HG03354 (cell line): ENCODE data around the gene PTX4.

Experiments used
- ATAC-seq: cut with Tn5 transposase; IDR thresholded peaks from one replicate; pipeline ENCODE4 v1.9.1; 2021; ENCODE audit warnings: mild to moderate bottlenecking; ENCODE audit not compliant: unreplicated experiment, poor library complexity, severe bottlenecking

PTX4 gene, protein sequence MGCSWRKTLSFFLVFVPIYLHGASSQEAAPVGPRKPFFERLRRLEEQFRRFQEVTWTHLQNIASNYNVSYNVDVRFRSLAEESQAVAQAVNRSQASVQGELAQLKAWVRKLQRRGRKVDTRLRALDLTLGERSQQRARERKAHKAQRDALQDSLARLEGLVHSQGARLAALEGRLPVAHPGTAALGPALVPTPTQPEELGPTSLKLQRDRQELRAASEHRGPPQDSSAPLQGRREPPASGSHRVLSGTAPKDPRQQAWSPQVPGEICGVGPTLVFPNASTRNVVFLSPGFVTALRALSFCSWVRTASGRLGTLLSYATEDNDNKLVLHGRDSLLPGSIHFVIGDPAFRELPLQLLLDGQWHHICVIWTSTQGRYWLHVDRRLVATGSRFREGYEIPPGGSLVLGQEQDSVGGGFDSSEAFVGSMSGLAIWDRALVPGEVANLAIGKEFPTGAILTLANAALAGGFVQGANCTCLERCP

DNA sequence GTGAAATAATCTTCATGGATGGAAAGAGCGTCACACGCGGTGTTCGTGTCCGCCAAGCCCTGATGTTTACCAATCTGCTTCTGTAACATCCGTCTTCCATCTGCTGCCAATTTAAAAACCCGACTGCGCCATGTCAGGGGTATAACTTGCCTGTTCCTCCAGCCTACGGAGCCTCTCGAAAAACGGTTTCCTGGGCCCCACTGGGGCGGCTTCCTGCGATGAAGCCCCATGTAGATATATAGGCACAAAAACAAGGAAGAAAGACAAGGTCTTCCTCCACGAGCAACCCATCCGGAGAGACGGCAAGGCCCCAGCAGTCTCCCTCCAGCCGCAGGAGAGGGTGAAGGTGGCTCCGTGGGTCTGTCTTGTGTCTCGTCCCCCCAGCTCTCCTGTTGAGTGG is at the start of gene PTX4:
TSS of gene PTX4 (minus strand) at position 326 of the 400 bp plus-strand sequence. CDS start at position 291, 35 bp downstream.
- ATAC-seq = no peak

DNA sequence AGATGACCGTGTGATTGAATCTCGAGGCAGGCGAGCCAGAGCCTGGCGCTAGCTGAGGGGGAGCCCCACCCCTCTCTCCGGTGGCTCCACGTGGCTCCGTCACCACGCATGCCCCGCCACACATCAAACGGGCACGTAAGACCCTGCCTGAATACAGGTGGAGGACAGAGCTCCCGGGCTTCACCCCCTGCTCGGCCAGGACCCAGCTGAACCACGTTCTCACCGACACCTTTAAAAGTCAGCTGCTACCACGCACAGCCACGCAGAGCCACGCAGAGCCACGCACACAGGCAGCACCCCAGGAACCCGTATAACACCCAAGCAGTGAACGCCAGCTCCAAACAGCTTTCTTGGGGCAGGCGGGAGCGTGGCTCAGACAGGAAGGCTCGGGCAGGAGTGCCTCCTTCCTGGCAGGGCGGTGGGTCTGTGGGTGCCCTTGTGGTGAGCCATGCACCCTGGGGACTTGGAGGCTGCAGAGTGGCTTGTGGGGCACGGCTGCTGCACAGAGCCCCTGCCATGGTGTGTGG is 49.1 kb upstream of the PTX4 start:
- no peak for ATAC-seq

DNA sequence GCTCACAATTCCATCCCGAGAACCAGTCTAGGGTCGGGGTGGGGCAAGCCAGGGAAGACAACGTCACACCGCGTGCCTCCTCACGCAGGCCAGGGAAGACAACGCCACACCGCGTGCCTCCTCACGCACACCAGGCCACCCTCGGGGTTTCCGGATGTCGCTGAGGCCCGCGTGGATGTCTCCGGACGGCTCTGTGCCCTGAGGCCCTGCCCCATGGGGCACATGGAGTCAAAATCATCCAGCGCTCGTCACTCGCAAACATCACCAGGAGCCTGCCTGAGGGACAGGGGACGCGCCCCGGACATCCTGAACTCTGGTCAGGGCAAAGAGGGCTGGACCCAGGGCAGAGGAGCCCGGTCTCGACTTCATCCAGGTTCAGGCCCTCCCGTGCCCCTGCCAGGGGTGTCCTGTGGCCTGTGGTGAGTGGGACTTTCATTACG is 48.4 kb upstream of the PTX4 start:
- no peak for ATAC-seq

- no peak for ATAC-seq
Measured at GRCh38 chr16:1536601-1537000, 47.9 kb upstream of the PTX4 start.

GRCh38 chr16:1535391-1536291 is 46.9 kb upstream of the PTX4 start:
- no peak for ATAC-seq

- ATAC-seq = no peak
Measured at GRCh38 chr16:1534021-1535020, 45.6 kb upstream of the PTX4 start.

GRCh38 chr16:1533443-1533951 is 44.8 kb upstream of the PTX4 start, which contains the start of gene TMEM204:
Gene TMEM204, plus strand, starts transcription at chr16:1533666. Its CDS starts 610 bp downstream, at chr16:1534276.
- ATAC-seq = no peak

GRCh38 chr16:1532771-1533170 is 44.0 kb upstream of the PTX4 start:
- ATAC-seq = no peak

DNA sequence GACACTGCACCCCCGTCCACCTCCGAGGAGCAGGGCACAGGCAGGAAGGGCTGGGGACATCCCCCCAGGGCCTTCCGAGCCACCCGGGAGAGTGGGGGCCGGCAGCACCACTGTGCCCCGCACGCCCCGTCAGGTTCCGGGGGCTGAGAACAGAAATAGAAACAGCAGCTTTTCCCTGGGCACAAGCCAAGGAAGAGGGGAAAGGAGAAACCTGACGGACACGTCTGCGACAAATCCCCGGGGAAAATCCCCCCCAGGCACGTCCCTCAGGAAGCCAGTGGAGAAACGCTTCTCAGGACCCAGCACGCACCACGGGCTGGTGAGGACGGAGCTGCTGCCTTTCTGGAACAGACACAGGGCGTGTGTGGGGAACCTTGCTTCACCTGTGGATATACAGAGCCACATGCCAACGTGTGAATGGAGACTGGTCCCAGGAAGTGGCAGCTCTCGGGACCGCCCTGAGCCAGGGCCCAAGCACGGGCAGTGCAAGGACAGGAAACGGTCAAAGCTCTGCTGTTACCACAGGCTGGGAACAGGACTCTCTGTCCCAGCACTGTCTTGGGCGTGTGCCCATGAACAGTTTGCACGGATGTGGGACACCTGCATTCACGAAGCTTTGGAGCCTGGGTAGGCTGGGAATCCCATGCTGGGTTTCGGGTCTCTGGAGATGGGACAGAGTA is 43.5 kb upstream of the PTX4 start:
- no peak for ATAC-seq

DNA sequence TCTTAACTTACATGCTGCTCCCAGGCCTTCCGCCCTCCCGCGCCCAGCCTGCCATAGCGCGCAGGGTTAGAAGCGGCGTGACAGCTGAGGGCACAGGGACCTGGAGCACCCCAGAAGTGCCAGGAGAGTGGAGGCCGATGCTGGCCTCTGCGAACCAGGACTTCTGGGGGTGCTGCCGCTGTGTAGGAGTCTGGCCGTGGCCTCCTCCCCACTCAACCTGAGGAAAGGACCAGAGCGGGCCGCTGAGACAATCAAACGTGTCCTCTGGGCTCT is 42.8 kb upstream of the PTX4 start:
- ATAC-seq = no peak

DNA sequence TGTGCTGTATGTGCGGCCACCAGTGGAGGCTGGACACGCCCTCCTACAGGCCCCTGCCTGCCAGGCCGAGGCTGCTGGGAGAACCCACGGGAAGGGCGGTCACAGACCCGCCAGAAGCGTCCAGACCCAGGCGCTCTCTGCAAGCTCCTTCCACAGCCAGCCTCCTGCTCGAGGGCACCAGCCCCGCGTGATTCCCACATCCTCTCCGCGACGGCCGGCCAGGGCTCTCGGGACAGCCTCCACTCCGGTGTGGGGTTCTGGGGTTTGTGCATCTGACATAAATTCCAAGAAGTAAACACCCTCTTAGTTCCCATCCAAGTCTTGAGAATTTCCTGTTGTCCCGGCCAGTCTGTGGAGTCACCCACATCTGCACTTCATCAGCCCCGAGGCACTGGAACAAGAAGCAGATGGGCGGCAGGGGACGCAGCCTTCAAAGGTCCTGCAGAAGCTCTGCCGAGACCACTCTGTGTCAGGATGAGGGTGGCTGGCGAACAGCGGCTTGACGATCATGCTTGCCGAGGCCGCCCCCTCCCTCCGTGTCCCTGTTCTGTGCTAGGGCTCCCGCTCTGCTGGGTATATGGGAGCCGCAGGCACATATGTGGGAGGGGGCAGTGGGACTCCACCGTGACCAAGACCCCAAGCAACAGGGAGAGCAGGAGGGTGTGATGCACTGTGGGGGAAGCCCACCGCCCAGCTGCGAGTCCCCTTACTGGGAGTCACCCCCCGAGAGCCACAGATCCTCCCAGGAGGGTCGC is 42.3 kb upstream of the PTX4 start:
- ATAC-seq = no peak

DNA sequence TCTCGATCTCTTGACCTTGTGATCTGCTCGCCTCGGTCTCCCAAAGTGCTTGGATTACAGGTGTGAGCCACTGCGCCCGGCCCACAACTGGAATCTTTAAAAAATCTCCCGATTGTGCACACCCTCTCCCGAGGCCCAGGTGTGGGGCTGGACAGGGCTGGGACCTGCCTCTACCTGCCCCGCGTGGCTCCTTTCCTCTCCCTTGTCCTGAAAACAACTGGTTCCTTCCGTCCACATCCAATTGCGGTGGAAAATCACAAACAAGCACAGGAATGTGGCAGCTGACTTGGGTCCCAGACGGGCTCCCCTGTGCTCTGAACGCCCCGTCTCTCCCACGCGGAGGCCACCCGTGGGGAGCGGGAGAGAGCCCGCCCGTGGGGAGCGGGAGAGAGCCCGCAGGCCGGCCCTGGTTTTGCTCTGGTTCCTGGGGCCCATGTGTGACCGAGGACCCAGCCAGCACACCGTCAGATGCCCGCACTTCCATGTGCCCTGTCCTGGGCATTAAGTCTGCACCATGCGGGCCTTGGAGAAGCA is 41.7 kb upstream of the PTX4 start:
- ATAC-seq = no peak

DNA sequence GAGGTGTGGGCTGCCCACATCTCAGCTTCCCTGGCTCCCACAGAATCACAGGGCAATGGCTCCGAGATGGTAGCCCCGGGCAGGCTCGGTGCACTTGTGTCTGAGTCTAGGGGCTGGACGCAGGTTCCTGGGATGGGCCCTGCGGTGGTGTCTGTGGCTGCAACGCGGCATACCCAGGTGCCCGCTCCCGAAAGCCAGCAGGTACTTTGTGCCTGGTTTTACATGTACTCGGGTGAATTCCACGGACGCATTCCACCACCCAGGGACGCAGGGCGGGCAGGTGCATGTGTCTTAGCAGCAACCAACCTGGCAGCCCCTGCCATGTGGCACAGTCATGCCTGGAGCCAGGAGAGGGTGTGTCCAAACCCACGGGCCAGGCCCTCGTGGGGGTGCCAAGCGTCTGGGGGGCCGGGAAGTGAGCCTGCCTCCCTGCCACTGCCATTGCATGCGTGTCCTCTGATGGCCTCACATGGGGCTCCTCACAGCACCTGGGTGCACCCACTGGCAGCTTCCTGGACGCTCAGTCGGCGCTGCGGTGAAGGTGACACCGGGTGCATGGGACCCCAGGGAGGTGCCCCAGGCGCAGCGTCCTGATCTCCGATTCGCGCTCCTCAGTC is 40.3 kb upstream of the PTX4 start:
- no peak for ATAC-seq

DNA sequence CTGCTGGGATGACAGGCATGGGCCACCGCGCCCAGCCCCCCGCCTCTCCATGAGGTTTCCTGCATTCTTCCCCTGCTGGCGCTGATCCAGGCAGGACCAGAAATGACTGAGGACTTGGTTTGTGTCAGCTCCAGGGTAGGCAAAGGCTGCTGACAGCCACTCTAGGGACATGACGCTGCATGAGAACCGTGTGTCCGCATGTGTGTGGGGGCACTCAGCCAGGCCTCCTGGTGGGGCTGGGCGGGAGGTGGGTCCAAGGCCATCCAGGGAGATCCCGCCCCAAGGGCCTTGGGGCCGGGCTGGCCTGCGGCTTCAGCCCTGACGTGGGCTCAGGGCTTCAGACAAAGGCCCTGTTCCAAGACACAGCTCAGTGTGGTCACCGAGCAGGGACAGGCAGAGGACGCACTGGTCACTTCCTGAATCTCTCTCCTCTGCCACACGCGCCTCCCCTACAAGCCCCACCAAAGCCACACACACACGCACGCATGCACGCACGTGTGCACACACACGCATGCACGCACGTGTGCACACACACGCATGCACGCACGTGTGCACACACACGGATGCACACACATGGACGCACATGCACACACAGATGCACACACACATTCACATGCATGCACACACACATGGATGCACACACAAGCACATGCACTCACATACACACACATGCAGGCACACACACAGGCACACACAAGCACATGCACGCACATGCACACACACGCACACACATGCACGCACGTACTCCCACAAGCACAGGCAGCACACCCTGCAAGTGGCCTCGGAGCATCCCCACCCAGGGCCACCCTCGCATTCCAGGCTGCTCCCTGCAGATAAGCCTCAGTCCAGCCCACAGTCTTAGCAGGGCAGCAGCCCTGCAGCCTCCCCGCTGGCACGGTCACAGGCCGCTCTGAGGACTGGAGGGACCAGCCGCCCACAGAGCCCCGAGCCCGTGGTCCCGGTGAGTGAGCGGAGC is 39.4 kb upstream of the PTX4 start:
- ATAC-seq = no peak

GRCh38 chr16:1526608-1527555 is 38.1 kb upstream of the PTX4 start:
- ATAC-seq = no peak
